Measurements from ENCODE around the gene DLG5.

- TF ChIP-seq TSHZ1 (tag by site-specific recombination; IDR thresholded peaks at IDR 0.05; ENCODE audit: borderline replicate concordance), result no peak
- TF ChIP-seq CTCF (tag by site-specific recombination; IDR thresholded peaks at IDR 0.05), result no peak
These were observed 35.1 kb upstream of the DLG5 start for GRCh38 chr10:77961668-77962067.

All from HEK293 (cell line).